CD4-positive, alpha-beta T cell treated with Interferon alpha-2 for 1 hour (primary cell): Measurements from ENCODE around the gene PML.
"Not testable (repeated sequence)": the region's sequence is repeated elsewhere in the genome, so short reads cannot be mapped to it uniquely, and the experiment has no call there.

Experiments
- DNase-seq, 2 donors: peaks; one replicate each; pipeline ENCODE4 v3.0.0-alpha.2; 2020 to 2022

The PML gene

GRCh38 chr15:74064822-74065221 is 70.3 kb downstream of the PML start:
- DNase-seq: not testable (repeated sequence)

- DNase-seq: peak; percentile 22 to 60
Measured at GRCh38 chr15:74065684-74066411, 71.3 kb downstream of the PML start.

- DNase-seq: not testable (repeated sequence)
Measured at GRCh38 chr15:74071645-74072044, 77.1 kb downstream of the PML start.

GRCh38 chr15:74072132-74072531 is 77.6 kb downstream of the PML start:
- not testable (repeated sequence) for DNase-seq

- peak in 1 of 2 donors; percentile 42 for DNase-seq
Measured at GRCh38 chr15:74072614-74073337, 78.3 kb downstream of the PML start.

- DNase-seq: not testable (repeated sequence)
Measured at GRCh38 chr15:74075781-74076180, 81.3 kb downstream of the PML start.

GRCh38 chr15:74082450-74082849 is 87.9 kb downstream of the PML start, which contains the start of gene GOLGA6A:
Gene GOLGA6A, minus strand, starts transcription at chr15:74082550. Its CDS starts 41 bp downstream, at chr15:74082509.
- not testable (repeated sequence) for DNase-seq

- not testable (repeated sequence) for DNase-seq
Measured at GRCh38 chr15:74094567-74094966, 100.1 kb downstream of the PML start.

GRCh38 chr15:74095610-74096009 is 101.1 kb downstream of the PML start:
- DNase-seq: not testable (repeated sequence)

GRCh38 chr15:74096753-74097474 is 102.4 kb downstream of the PML start:
- not testable (repeated sequence) for DNase-seq
